ENCODE data around the gene SCUBE1. TPM values are rescaled to one million over a fixed set of nuclear protein-coding genes. Genes with fewer than 3 reads are reported as not detected.

The SCUBE1 gene
- total and polyA plus RNA-seq, 2 of the 8 experiments (the other 6 are each of a cell fraction or from before 2014, with no cell fraction given) = 2.3 to 4.9 TPM

DNA sequence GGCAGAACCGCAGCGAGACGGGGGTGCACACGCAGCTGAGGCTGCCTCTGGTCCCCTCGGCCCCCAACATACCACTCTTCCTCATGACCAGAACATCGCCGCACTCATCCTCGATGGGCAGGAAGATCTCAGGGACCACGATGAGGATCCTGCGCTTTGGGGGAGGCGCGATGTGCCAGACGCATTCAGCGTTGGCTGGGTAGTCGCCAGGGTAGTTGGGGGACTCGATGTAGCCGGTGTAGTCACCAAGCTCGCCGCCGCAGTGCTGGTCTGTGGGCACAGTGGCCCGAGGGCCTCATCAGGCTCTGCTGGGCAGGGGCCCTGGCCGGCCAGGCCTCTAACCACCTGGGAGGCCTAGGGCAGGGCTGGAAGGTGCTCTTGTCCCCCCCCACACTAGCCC is 133.2 kb downstream of the SCUBE1 start:
- CTCF ChIA-PET (ENCODE audit: partially characterized antibody) = interaction anchor here (1.3 to 16.7 kb wide), 2 partner anchors 18 to 22 kb away, joined by 3 to 186 read pairs; no protein-coding TSS in a partner anchor
- no peak for FAIRE-seq
- 94% methylated on average over 12 of the region's 22 CpGs; no CpG with 5 or more reads in 1 of the 2 experiments for WGBS, 2 experiments (ENCODE audit: extremely low coverage in 1 of 2, insufficient coverage in 1 of 2, insufficient read length in 1 of 2, insufficient replicate concordance in 2 of 2, low coverage in 1 of 2, low lambda C conversion rate in 2 of 2, missing lambda C conversion rate in 1 of 2)
- TF ChIP-seq CHD2 (IDR thresholded peaks at IDR 0.05; ENCODE audit: low read length) (no peak), SIN3A (conservative IDR thresholded peaks at IDR 0.05 in 1 of 2, IDR thresholded peaks at IDR 0.05 in 1 of 2; ENCODE audit: low read depth in 1 of 2, low read length in 2 of 2) (no peak)

More for the DNA sequence above, 133.2 kb downstream of the SCUBE1 start:
- Histone ChIP-seq H3K27me3 (replicated peaks in 1 of 4; ENCODE audit: control insufficient read depth in 3 of 4, extremely low read depth in 1 of 4, insufficient read depth in 3 of 4, low read length in 3 of 4) (no peaks in the 10 kb centered on the region), H2BK5ac (ENCODE audit: low read depth, low read length) (no peak overlapping the region), H2AK5ac (ENCODE audit: low read depth, low read length) (no peak overlapping the region), H3K14ac (ENCODE audit: insufficient read length) (no peak overlapping the region), H3K4me2 (ENCODE audit: insufficient read depth in 1 of 2, low read depth in 2 of 2, low read length in 2 of 2) (no peak overlapping the region), H2BK120ac (replicated peaks; ENCODE audit: low read depth, low read length) (no peak overlapping the region), H3K9ac (replicated peaks in 1 of 4; ENCODE audit: extremely low read depth in 1 of 4, low read depth in 3 of 4, low read length in 3 of 4) (no peak overlapping the region), H3K9me3 (ENCODE audit: insufficient read depth in 2 of 2, low read depth in 1 of 2, low read length in 1 of 2) (no peaks in the 10 kb centered on the region), H3K27ac (ENCODE audit: low read depth, low read length) (no peak overlapping the region), H4K8ac (ENCODE audit: extremely low read depth, insufficient read depth, low read length) (no peak overlapping the region; the same call in 1 of the 2 replicates), H3K79me1 (ENCODE audit: low read depth, low read length) (no peaks in the 10 kb centered on the region), H2AFZ (ENCODE audit: low read length) (no peak overlapping the region), H4K5ac (ENCODE audit: insufficient read length, low read depth, low read length) (no peak overlapping the region), H3K36me3 (ENCODE audit: control insufficient read depth in 2 of 4, insufficient read depth in 4 of 4, low read length in 3 of 4) (no peaks in the 10 kb centered on the region), H2BK15ac (ENCODE audit: low read length) (no peak overlapping the region), H3K18ac (ENCODE audit: extremely low read depth, low read length) (no peak overlapping the region), H3K23me2 (ENCODE audit: low read depth, low read length) (peaks cover 9% of the 10 kb centered on the region; the same call in 1 of the 2 replicates), H4K91ac (replicated peaks; ENCODE audit: insufficient read length, low read length) (no peak overlapping the region), H3K23ac (ENCODE audit: insufficient read length) (no peak overlapping the region), H2BK20ac (ENCODE audit: low read length) (no peak overlapping the region), H3K4ac (replicated peaks; ENCODE audit: insufficient read length, low read depth, low read length) (no peak overlapping the region), H2BK12ac (ENCODE audit: low read depth, low read length) (no peak overlapping the region), H4K20me1 (replicated peaks in 1 of 2; ENCODE audit: control insufficient read depth in 1 of 2, insufficient read depth in 2 of 2, low read length in 2 of 2) (peaks cover 0 to 8% of the 10 kb centered on the region in 2 experiments), H3K56ac (replicated peaks; ENCODE audit: insufficient read length, low read depth, low read length) (no peak overlapping the region), H3K4me1 (replicated peaks in 1 of 4; ENCODE audit: control insufficient read depth in 3 of 4, insufficient read depth in 4 of 4, low read length in 3 of 4) (peaks cover 0 to 14% (median 6%) of the 10 kb centered on the region in 4 experiments; a peak in 5 of 7 replicates), H3K4me3 (ENCODE audit: extremely low read depth in 1 of 4, insufficient read depth in 2 of 4, low read depth in 3 of 4, low read length in 4 of 4) (no peak overlapping the region), H3K79me2 (ENCODE audit: control insufficient read depth in 1 of 2, insufficient read depth in 2 of 2, low read length in 2 of 2) (no peaks in the 10 kb centered on the region)
- DNase-seq (ENCODE audit: low read depth in 1 of 2, low spot score in 2 of 2) = no peak
- POLR2A ChIA-PET (ENCODE audit: partially characterized antibody) = no interaction called here
